CD4-positive, alpha-beta T cell treated with Interleukin-2 at 100 ng/mL for 4 hours (primary cell): ENCODE measurements around the gene NR1H4.
"Not testable (repeated sequence)": the region's sequence is repeated elsewhere in the genome, so short reads cannot be mapped to it uniquely, and the experiment has no call there.

Source experiments
- DNase-seq: peaks from one replicate; pipeline ENCODE4 v3.0.0-alpha.2; 2020; ENCODE audit warnings: low spot score

NR1H4 gene

DNA sequence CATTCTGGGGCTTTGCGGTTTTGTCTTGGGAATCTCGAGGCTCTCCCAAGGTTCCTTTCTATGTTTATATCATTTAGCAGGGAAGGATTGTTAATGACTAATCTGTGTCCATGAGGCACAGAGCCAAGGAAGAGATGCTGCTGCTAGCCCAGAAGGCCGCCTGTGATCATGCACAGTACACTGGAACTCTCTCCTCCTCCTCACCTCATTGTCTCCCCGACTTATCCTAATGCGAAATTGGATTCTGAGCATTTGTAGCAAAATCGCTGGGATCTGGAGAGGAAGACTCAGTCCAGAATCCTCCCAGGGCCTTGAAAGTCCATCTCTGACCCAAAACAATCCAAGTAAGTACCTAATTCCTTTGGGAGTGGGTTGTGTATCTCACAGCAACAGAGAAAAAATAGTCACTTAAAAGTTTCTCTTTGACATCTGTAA lies at the start of gene NR1H4:
TSS of gene NR1H4 (plus strand) at position 151 of the 435 bp plus-strand sequence. CDS start 19,458 bp downstream, outside the sequence.
- DNase-seq: no peak

DNA sequence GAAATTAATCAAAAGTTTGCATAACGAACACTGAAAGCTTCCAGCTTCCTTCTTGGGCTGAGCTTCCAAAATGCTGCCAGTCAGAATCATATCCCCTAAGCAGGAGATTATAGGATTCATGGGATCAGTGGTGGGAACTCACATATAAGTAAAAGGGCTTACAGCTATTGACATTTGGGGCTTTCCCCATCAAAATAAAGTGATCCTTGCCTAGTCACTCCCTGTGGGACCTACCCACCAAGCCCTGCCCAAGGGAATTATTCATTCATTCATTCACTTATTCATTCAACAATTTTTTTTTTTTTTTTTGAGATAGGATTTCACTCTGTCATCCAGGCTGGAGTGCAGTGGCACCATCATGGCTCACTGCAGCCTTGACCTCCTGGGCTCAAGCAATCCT lies 47.5 kb upstream of the NR1H4 start:
- DNase-seq: no peak

DNA sequence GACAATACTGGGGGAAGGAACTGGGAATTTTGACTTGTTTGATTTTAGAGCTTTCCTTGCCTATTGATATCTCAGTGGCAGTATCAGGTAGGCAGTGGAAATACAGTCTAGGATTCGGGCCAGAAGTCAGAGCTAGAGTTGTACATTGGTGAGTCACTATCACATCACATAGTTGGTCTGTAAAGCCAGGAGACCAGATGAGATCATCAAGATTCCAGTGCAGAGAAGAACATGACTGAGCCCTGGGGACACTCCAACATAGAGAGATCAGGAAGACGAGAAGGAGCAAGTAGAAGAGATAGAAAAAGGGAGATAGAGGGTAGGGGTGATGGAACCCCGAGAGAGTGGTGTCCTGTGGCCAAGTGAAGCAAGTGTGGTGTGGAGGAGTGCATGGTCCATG lies 46.6 kb upstream of the NR1H4 start:
- no peak for DNase-seq

DNA sequence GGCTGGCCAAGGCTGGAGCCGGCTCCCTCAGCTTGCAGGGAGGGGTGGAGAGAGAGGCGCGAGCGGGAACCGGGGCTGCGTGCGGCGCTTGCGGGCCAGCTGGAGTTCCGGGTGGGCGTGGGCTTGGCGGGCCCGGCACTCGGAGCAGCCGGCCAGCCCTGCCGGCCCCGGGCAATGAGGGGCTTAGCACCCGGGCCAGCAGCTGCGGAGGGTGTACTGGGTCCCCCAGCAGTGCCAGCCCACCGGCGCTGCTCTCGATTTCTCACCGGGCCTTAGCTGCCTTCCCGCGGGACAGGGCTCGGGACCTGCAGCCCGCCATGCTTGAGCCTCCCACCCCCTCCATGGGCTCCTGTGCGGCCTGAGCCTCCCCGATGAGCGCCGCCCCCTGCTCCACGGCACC lies 43.4 kb upstream of the NR1H4 start:
- DNase-seq: not testable (repeated sequence)

DNA sequence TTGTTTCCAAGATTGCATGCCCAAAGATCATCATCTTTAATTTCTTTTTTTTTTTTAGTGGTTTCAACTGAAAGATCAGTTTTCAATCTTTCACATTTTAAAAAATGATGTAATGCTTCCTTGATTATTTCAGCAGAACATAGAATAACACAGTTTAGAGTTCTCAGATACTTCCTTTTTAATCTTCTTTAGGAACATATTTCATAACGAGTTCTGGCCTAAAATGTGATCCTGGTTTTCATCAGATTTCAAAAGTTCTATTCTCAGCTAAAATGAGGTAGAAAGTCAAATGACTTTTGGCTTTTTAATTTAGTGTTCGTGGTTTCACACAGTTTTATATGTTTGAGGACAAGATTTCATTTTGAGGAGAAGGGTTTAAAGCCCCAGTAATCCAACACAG lies 40.0 kb upstream of the NR1H4 start:
- DNase-seq: no peak

DNA sequence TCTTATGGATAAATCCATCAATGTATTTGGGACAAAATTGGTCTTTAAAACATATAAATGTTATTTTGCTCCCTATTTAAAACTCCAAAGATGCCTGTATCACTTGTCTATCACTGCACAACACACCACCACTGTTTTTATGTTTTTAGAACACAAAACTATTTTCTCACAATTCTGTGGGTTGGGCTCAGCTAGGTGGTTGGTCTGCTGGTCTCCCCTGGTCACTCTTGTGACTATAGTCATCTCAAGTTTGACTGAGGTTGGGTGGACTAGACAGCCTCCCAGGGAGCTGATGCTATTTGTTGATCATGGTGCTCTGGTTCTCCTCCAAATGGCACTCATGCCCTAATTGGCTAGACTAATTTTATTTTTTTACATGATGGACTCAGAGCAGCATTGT lies 39.5 kb upstream of the NR1H4 start:
- DNase-seq: no peak

DNA sequence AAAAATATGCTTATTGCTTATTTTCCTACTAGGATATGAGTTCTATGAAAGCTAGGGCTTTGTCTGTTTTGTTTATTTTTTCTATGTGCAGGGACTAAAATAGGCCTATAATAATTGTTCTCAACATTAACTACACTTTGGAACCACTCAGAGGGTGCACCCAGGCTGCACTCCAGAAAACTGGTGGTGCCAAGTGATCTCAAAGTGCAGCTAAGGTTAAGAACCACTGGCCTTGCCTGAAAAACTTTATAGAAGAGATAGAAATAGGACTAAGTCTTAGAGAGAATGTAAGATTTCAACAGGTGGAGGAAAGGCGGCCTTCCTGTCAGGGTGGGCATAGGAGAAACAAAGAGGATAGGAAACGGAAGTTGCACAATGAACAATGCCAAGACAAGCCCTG lies 37.7 kb upstream of the NR1H4 start:
- no peak for DNase-seq

DNA sequence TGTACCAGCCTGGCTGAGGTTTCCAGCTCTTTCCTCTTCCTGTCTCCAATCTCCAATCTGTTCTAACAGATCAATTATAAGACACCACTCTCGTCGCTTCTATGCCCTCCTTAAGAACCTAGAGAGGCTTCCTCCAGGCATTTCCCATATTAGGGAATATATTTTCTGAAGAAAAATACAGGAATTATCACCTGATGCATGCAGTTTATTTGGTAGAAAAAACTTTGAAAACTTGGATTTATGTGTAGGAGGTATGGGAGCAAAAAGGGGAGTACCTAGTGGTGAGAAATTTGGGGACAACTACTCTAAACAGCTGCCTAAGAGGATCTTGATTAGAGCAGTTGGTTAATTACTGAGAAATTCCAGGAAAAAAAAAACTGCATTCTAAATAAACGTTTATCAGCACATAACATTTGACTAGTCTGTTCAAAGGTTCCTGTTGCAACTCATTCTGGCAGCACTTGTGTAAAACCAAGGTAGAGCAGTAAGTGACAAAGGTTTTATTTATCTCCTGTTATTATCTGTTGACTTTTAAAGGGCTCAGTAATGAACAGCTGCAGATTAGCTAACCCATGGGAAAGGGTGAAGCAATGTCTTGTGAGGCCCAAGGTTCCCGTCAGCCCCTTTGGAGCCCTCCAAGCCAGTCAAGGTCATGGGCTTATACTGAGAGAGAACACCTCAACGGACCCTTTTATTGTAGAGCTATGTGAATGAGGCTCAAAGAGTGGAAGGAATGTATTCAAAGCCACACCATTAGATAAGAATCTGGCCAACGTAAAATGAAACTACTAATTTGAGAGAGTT lies 36.4 kb upstream of the NR1H4 start:
- no peak for DNase-seq

DNA sequence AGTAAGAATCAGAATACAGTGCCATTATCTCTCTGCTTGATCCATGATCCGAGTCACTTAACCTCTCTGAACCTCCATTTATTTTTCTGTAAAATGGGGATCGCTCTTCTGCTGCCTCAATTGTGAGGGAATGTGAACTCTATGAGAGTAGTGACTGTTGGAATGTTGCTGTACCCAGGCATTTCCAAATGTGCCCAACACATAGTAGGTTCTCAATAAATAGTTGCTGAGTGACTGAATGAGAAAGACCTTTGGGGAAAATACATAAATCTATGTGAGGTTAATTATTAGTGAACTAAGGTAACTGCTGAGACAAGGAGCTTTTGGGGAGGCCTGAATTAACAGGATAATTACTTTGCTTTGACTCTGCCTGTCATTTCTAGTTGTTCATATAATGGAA lies 33.9 kb upstream of the NR1H4 start:
- DNase-seq: no peak

DNA sequence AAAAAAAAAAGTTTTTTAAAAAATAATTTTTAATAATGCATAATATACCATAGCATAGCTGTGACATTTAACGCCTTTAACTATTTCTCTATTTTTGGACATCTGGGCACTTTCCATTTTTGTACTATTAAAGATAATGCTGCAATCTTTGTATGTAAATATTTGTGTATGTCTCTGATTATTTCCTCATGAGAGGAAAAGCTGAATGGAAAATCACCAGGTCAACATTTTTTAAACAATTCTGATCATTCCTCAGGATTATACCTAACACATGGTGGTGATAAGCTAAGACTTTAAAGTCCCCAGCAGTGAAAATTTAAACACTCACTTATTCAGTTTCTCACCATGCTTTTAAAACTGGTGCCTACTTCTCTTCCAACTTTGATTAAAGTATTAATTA lies 31.3 kb upstream of the NR1H4 start:
- DNase-seq: no peak

DNA sequence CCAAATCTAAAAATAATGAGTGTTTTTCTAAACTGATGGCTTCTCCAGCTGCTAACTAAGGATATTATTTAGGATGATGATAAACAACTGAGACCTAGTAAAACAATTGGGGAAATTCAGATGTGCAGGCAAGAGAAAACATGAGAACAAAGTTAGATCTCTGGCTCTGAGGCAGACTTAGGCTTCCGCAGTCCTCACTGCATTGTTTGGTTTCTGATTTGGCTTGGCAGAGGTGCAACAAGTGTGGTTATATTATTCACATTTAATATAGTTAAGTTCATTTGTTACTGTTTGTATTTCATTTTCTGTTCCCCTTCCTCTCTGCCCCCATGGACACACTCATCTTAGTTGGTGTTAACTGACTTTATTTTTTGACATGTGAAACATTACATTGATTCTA lies 30.2 kb upstream of the NR1H4 start:
- no peak for DNase-seq

DNA sequence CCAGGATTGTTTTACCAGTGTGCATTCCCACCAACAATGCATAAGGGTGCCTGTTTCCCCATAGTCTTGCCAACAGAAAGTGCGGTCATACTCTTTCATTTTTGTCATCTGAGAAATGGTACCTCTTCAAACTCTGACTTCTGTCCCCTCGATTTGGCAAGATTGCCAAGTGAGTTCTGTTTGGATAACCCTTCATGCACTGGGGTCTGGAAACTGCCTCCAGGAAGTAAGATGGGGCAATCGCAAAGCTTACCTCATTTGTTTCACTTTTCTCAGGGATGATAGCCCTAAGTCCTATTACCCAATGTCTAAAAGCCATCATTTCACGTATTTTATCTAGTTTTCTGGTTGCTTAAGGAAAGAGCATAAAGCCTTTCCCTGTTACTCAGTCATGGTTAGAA lies 28.6 kb upstream of the NR1H4 start:
- DNase-seq: no peak

DNA sequence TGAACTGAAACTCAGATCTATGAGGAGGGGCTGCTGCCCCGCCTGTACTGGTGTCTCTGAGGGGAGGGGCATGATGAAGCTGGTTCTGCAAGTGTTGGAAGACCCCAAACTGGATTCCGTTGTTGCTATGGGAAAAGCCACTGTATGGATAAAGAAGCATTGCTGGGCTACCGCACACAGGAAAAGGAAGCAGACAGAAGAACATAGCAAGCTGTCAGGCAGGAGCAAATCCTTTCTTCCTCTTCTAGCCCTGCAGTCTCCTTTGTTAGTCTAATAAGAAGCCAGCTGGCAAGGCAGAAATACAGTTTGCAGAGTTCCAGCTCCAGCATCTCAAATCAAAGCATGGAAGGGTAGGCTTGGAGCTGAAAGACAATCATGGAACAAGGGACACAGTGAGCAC lies 26.3 kb upstream of the NR1H4 start:
- no peak for DNase-seq

DNA sequence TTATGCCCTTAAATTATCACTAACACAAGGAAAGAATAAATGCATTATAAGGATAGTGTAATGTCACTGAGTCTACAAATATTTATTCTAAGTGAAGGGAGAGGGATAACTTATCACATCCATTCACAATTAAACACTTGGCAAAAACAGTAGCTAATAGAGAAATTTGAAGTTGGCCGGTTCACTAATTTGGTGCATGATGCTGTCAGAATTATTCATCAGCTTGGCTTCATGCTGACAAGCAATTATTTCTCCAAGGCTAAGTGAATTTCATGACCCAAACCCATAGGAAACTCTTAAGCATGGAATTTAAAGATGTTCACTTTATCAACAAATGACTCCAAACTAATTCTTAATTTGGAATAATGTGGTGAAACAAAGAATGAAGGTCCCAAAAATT lies 25.0 kb upstream of the NR1H4 start:
- no peak for DNase-seq

DNA sequence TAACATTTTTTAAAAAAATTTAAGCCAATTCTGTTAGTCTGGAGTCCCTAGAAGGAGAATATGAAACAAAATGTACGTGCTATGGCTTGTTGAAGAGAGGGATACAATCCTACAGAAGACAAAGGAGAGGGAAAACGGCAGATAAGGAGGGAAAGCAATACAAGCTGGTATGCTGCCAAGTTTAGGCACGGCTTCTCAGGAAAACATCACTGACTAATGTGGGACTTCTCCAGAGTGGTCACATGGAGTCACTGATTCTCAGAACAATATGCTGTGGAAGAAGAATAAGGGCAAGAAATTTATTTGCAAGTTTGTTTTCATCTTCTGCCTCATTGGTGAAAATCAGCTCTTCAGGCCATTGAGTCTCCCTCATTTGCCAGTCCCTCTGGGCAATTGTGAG lies 22.9 kb upstream of the NR1H4 start:
- no peak for DNase-seq

DNA sequence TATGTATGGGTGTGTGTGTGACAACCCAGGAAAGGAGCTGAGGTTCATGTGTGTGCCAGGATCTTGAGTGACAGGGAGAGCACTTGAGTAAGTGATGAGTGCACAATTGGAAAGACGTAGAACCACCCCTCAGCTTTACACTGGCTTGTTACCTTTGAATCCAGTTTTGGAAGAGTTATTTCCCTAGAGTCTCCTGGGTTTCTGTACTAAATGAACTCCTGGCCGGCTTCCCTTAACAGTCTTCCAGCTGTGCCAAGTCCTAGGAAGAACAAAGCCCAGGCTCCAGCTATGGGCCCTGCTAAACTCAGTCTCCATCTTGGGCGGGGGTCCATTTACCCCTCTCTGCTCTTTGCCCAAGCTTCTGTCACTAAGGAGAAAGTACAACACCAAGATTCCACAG lies 19.7 kb upstream of the NR1H4 start:
- DNase-seq: no peak

DNA sequence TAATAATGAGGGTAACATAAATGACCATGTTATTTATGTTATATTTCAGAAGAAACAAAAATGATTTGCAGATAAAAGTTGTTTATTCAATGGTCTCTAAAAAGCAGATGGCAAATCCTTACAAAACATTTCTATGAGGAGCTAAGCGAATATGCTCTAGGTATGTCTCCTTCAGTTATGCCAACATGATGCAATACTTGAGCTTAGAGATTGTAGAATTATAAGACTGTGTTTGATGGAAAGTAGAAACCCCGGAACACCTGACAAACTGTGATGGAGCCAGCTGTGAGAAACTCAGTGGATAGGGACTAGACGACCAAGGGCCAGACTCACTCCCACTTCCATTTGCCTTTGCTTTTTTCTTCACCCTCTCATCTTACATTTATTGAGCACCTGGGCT lies 17.8 kb upstream of the NR1H4 start:
- no peak for DNase-seq

DNA sequence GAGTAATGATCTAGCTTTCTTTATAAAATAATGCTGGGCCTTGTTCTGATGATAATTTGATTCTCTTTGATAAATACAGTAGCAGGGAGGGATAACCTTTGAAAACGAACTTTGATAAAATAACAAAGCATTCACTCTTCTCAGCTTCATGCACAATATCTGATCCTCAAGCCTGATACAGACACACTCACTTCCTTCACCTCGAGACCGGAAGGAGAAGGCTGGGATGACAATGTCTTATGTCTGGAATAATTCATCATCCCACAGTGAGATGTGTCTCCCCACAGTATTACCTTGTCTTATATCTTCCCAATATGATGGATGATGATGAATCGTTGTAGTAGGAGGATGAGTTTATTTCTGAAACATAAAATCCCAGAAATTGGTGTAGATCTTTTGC lies 15.5 kb upstream of the NR1H4 start:
- no peak for DNase-seq

DNA sequence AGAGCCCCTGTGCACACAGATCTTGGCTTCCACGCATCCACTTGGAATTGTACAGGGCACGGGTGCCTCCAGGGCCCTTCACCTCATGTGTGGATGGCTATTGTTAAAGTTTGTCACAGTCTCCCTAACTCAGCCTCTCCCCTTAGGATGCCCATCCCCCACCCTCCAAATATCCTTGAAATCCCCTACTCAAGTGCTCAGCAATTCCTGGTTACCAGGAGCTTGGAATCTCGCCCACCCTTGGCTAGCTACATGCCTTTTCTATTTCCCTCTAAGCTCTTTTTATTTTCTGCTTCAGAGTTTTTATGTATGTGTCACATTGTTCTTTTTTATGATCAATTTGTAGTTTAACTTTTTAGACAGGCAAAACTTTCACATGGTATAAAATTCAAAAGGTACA lies 13.0 kb upstream of the NR1H4 start:
- DNase-seq: no peak

DNA sequence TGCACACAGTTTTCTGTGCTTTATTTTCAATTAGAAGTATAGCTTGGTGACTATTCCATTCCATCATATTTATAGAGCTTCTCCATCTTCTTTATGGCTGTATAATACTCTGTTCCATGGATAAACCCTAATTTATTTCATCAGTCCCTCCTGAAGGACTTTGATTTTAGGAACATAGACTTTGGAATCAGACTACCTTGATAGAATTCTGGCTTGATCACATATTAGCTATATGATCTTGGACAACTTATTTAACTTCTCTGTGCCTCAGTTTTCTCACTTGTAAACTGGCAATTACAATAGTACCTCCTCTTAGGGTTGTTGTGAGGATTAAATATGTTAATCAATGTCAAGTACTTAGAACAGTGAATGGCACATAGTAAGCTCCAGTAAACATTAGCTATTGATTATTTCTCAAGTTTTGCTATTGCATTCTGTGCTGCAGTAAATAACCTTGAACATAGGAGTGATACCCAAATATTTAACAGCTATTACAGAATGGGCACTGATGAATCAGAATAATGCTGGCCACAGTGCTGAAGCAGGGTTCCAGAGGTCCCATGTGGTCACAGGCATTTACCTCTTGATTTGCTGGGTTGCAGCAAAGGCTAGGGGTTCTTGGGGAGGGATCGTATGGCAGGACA lies 12.2 kb upstream of the NR1H4 start:
- DNase-seq: no peak

DNA sequence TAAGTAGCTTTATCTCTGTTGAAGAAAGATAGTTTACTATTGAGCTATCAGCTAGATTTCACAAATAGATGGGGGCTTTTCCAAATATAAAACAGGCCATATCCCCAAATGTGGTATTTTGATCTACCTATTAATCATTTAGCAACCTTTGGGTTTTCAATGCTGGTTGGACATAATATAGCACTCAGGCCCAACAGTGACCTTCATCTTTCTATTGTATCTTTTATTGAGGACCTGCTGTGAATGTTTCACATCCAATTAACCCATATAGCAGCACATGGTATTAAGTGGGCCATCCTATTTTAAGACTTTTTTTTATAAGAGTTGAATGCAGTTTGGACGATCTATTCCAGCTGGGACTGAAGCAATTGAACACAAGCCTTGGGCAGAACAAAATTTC lies 10.0 kb upstream of the NR1H4 start:
- DNase-seq: no peak

DNA sequence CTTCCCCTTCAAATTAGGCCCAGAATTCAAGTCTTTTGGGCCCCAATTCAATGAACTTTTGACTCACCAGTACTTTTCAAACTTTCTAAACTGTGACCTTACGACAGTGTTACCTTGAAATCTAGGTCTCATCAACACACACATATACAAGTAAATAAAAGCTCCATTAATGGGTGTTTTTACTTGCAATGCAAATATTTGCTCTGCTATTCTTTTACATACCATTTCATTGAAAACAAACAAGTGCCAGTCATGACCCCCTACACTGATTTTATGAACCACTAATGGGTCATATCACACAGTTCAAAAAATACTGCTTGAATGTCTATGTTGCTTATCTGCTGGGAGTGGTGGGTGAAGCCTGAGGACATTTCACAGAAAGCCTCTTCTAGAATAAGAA lies 9.1 kb upstream of the NR1H4 start:
- no peak for DNase-seq

DNA sequence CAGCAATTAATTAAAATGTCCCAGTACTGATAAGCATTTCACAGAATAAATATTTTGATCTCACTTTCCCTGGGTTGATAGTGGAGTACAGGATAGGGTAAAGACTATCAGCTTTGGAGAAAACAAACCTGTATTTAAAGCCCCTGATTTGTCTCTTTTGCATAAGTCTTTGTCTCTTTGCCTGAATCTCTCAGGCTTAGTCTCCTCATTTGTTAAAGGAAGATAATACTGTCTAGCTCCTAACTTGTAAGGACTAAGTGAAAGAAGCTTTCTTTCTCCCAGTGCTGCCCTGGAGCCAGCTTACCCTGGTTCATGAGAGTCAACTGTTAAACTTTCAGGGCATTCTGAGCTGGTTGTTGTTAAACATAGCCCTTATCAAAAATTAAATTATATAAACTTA lies 5.5 kb upstream of the NR1H4 start:
- no peak for DNase-seq

DNA sequence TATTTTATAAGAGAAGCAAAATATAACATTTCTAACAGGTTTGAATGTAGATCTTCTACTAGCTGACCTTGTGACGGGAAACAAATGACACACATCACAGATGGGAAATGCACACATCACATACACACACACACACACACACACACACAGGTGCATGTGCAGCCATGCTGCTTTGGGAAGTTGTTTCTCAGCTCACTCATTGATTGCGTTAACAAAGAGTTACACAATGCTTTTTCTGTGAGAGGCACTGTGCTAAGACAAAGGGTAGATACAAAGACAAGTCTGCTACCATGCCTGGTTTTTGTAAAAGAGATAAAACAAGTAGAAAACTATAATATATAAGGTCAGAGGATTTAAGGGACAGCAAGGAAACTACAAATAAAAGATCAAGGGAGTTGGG lies 1.3 kb upstream of the NR1H4 start:
- DNase-seq: no peak
